Measurements from ENCODE around the gene TSPAN14. TPM values are rescaled to one million over a fixed set of nuclear protein-coding genes. Genes with fewer than 3 reads are reported as not detected.

Gene TSPAN14
- total and polyA plus RNA-seq, 2 of the 13 experiments (the other 11 are each of a cell fraction or from before 2014, with no cell fraction given) = 24.1 to 80.6 TPM

- no peak for DNase-seq (ENCODE audit: low spot score)
- no peak for ATAC-seq
- ChIA-PET CTCF (ENCODE audit: low intra/inter-chr PET ratio, low total read pairs) (interaction anchor here (2.1 kb wide), 1 partner anchor 85 kb away, joined by 9 read pairs; no protein-coding TSS in a partner anchor), POLR2A (no interaction called here)
- no TSS peak for BruUV-seq (replicated peaks)
- no peak overlapping the region for H3K27ac ChIP-seq (ENCODE audit: extremely low read length, insufficient read depth, low read length)
- WGBS (ENCODE audit: low lambda C conversion rate) = 33% methylated on average over 5 of the region's 6 CpGs
- H4K20me1 ChIP-seq (ENCODE audit: insufficient read depth, low read length) = no peaks in the 10 kb centered on the region
- no peak overlapping the region for H2AFZ ChIP-seq (ENCODE audit: low read length)
- no peaks in the 10 kb centered on the region for H3K36me3 ChIP-seq (replicated peaks in 1 of 2; ENCODE audit: control insufficient read depth in 1 of 2, insufficient read depth in 2 of 2, low read length in 2 of 2)
- H3K79me2 ChIP-seq (ENCODE audit: insufficient read depth, low read length) = no peaks in the 10 kb centered on the region
- in situ Hi-C loops (cut with HindIII; ENCODE audit: extremely low pct_ligation_motif_present, low pct_unique_long_range_greater_than_20kb) = no loop called here
- H3K4me2 ChIP-seq (ENCODE audit: low read depth, low read length) = no peak overlapping the region
- H3K4me3 ChIP-seq (replicated peaks in 1 of 3; ENCODE audit: insufficient read depth in 1 of 3, low read depth in 2 of 3, low read length in 3 of 3) = no peak overlapping the region
- H3K9me3 ChIP-seq (ENCODE audit: low read length) = no peaks in the 10 kb centered on the region
- H3K27me3 ChIP-seq (ENCODE audit: control insufficient read depth in 1 of 2, insufficient read depth in 2 of 2, low read length in 2 of 2) = peaks cover 0 to 2% of the 10 kb centered on the region in 2 experiments; a peak in 3 of 5 replicates
- H3K9ac ChIP-seq (ENCODE audit: insufficient read depth, low read depth, low read length) = no peak overlapping the region
- no peak for FAIRE-seq
- H3K4me1 ChIP-seq (ENCODE audit: insufficient read depth, low read length) = peaks cover 10% of the 10 kb centered on the region
- intact Hi-C loops (cut with micrococcal nuclease; ENCODE audit: unreplicated experiment) = no loop called here
- no peak for TF ChIP-seq ZNF10 (CRISPR knock-in tag; IDR thresholded peaks at IDR 0.05; ENCODE audit: borderline replicate concordance, low read depth)
- no peak for TF ChIP-seq ZNF180 (CRISPR knock-in tag; IDR thresholded peaks at IDR 0.05; ENCODE audit: borderline replicate concordance, low read depth)
- TF ChIP-seq ZNF772 (CRISPR knock-in tag; IDR thresholded peaks at IDR 0.05) = no peak
- TF ChIP-seq NR2F6 (IDR thresholded peaks at IDR 0.05) = no peak
- no peak for TF ChIP-seq NR2F6 (CRISPR knock-in tag; IDR thresholded peaks at IDR 0.05)
- TF ChIP-seq ZNF121 (CRISPR knock-in tag; IDR thresholded peaks at IDR 0.05) = no peak
- TF ChIP-seq ZNF597 (CRISPR knock-in tag; IDR thresholded peaks at IDR 0.05) = no peak
- TF ChIP-seq MEF2D (CRISPR knock-in tag; IDR thresholded peaks at IDR 0.05) = no peak
- TF ChIP-seq ZFP1 (CRISPR knock-in tag; IDR thresholded peaks at IDR 0.05) = no peak
- no peak for TF ChIP-seq REPIN1 (CRISPR knock-in tag; IDR thresholded peaks at IDR 0.05; ENCODE audit: borderline replicate concordance, low read depth)
- TF ChIP-seq CTCF (CRISPR knock-in tag; IDR thresholded peaks at IDR 0.05) = no peak
- no peak for TF ChIP-seq NCOA5 (CRISPR knock-in tag; IDR thresholded peaks at IDR 0.05)
Observed at GRCh38 chr10:80528901-80529300, 74.8 kb downstream of the TSPAN14 start.
